Measurements from ENCODE around the gene SCMH1. TPM values are rescaled to one million over a fixed set of nuclear protein-coding genes. Genes with fewer than 3 reads are reported as not detected.

The SCMH1 gene
- total RNA-seq, 4 donors from 2014 or later, result 45.6 to 102 (median 82.5) TPM

DNA sequence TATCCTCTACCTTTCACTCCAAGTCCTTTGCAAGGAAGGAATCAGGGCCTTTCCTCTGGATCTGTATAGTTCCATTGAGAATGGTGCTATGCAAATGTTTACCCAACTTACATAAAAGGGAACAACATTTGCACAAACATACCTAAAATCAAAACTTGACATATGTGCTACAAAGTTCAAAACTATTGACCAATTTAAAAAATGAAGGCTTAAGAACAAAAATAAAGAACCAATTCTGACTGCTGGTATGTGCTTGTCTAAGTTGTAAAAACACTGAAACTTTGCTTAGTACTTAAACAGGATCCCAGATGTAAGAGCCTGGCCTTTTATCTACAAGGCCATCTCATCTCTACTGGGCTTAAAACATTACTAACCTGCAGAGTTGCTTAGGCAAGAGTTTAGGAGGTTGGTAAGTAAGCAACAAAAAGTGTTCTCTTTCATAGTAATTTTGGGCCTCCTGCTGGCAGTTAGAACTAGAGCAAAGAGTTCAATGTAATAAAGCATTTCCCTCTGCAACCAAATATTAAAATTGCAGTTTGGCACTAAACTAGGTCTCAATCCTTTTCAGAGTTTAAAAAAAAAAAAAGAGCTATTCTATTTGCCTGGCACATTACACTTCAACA, 2.0 kb downstream of the SCMH1 start:
- Histone ChIP-seq H3K27ac (peak overlapping the region in 3 of 4 donors; percentile 92 to 99 (median 99)), H3K27me3 (no peaks in the 10 kb centered on the region), H3K9me3 (no peaks in the 10 kb centered on the region), H3K36me3 (no peaks in the 10 kb centered on the region), H3K4me1 (peaks cover 0 to 48% (median 2%) of the 10 kb centered on the region in 3 donors), H3K4me3 (peak overlapping the region in 1 of 2 donors; percentile 94)
- TF ChIP-seq EP300 (IDR thresholded peaks at IDR 0.05) (no peak), CTCF (IDR thresholded peaks at IDR 0.05) (peak; percentile 18 to 46 (median 40))
- ATAC-seq, result no peak

GRCh38 chr1:41238311-41238988, 3.7 kb downstream of the SCMH1 start:
- Histone ChIP-seq H3K4me3 (no peak overlapping the region), H3K4me1 (peaks cover 2 to 63% (median 3%) of the 10 kb centered on the region in 3 donors), H3K27me3 (no peaks in the 10 kb centered on the region), H3K36me3 (no peaks in the 10 kb centered on the region), H3K27ac (no peak overlapping the region), H3K9me3 (no peaks in the 10 kb centered on the region)
- 41 to 51% methylated on average over 5 of the region's 5 CpGs for WGBS, 2 donors (ENCODE audit: low coverage in 1 of 2)
- no peak for ATAC-seq
- TF ChIP-seq CTCF (IDR thresholded peaks at IDR 0.05) (no peak), EP300 (IDR thresholded peaks at IDR 0.05) (no peak), POLR2AphosphoS5 (IDR thresholded peaks at IDR 0.05) (no peak), POLR2A (IDR thresholded peaks at IDR 0.05) (no peak)

DNA sequence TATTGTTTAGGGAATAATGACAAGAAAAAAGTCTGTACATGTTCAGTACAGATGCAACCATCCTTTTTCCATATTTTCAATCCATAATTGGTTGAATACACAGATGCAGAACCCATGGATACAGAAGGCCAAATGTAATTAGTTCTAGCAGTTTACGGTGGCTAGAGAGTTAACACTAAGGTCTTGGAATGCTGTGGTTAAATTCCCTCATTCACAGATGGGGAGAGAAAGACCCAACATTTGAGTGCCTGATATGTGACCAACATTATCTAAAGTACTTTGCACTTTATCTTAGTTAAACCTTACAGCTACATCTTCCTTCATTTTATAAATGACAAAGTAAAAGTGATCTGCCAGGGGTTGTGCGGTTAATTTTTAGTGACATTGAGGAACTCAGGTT, 5.3 kb downstream of the SCMH1 start:
- no peak for TF ChIP-seq POLR2A (IDR thresholded peaks at IDR 0.05)
- no peak for TF ChIP-seq EP300 (IDR thresholded peaks at IDR 0.05)
- TF ChIP-seq CTCF (IDR thresholded peaks at IDR 0.05), result no peak
- TF ChIP-seq POLR2AphosphoS5 (IDR thresholded peaks at IDR 0.05), result no peak
- ATAC-seq, result no peak
- Histone ChIP-seq H3K36me3 (no peaks in the 10 kb centered on the region), H3K27me3 (no peaks in the 10 kb centered on the region), H3K9me3 (no peaks in the 10 kb centered on the region), H3K4me1 (peaks cover 2 to 66% (median 3%) of the 10 kb centered on the region in 3 donors), H3K27ac (no peak overlapping the region), H3K4me3 (no peak overlapping the region)
- WGBS, 2 donors (ENCODE audit: low coverage in 1 of 2), result 85 to 92% methylated on average over 2 of the region's 2 CpGs

DNA sequence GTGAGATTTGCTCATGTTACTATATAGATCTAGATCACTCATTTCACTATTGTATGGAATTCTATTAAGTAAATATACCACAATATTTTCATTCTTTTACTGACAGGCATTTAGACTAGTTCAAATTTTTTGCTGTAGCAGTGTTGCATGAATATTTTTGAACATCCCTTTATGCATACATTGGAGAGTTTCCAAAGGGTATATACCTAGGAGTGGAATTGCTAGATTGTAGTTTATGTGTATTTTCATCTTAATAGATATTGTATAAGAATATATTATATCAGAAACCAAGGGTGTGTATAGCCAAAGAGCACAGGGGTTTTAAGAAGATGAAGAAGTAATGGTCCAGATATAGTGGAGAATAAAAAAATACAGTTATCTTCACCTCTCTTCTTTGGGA, 6.2 kb downstream of the SCMH1 start:
- Histone ChIP-seq H3K4me1 (peaks cover 2 to 63% (median 3%) of the 10 kb centered on the region in 3 donors), H3K27me3 (no peaks in the 10 kb centered on the region), H3K36me3 (no peaks in the 10 kb centered on the region), H3K9me3 (no peaks in the 10 kb centered on the region), H3K27ac (no peak overlapping the region), H3K4me3 (no peak overlapping the region)
- TF ChIP-seq EP300 (IDR thresholded peaks at IDR 0.05) (no peak), CTCF (IDR thresholded peaks at IDR 0.05) (no peak), POLR2A (IDR thresholded peaks at IDR 0.05) (no peak), POLR2AphosphoS5 (IDR thresholded peaks at IDR 0.05) (no peak)
- no peak for ATAC-seq

DNA sequence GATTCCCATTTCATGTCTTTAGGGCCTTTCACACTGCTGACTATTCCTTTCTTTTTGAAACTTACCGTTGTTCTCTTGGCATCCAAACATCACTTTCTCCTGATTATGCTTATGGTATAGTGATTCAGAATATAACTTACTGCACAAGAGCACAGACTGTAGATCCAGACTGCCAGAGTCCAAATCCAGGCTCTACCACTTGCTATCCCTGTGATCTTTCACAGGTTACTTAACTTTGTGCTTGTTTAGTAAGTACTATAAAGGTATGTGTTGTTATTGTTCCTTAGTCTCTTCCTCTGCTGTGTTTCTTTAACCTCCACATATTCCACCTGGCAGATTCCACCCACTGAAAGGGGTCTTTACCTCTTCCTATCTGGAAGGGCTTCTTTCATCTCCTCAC, 8.4 kb downstream of the SCMH1 start:
- WGBS, 2 donors (ENCODE audit: low coverage in 1 of 2), result 83 to 100% methylated on average over 1 of the region's 1 CpG
- H3K4me3 ChIP-seq, result no peak overlapping the region
- H3K9me3 ChIP-seq, result no peaks in the 10 kb centered on the region
- TF ChIP-seq EP300 (IDR thresholded peaks at IDR 0.05) (no peak), CTCF (IDR thresholded peaks at IDR 0.05) (no peak), POLR2AphosphoS5 (IDR thresholded peaks at IDR 0.05) (no peak), POLR2A (IDR thresholded peaks at IDR 0.05) (no peak)
- peaks cover 2 to 41% (median 3%) of the 10 kb centered on the region in 3 donors for H3K4me1 ChIP-seq
- H3K36me3 ChIP-seq, result no peaks in the 10 kb centered on the region
- peak overlapping the region in 1 of 4 donors; percentile 18 for H3K27ac ChIP-seq
- no peak for ATAC-seq
- no peaks in the 10 kb centered on the region for H3K27me3 ChIP-seq

All from gastroesophageal sphincter (tissue), 4 donors.